SK-N-SH (cell line): Measurements from ENCODE around the gene PTPN4. TPM values are rescaled to one million over a fixed set of nuclear protein-coding genes. Genes with fewer than 3 reads are reported as not detected.

Experiments used
- CTCF ChIA-PET: fragments of 300-600, 350-600 bp; formaldehyde crosslinking; extraction: SDS; loops from one replicate; lab custom pipeline; 2021; lab: Yijun Ruan, JAX
- POLR2A ChIA-PET: fragments of 350-600 bp; sonication (Branson Sonifier 250); formaldehyde crosslinking; extraction: SDS; loops from one replicate; lab custom pipeline; 2020; ENCODE audit warnings: antibody characterized with exemption, inconsistent platforms; lab: Yijun Ruan, JAX
- DNase-seq: peaks from one replicate; pipeline ENCODE4 v3.0.0; 2012
- H2AFZ ChIP-seq: fragments of 200-600 bp; sonication (generic); 2 replicates; pipeline ENCODE4 v1.8.1; 2016; ENCODE audit warnings: antibody characterized with exemption, mild to moderate bottlenecking, low read depth
- H3F3A ChIP-seq: fragments of 200-600 bp; sonication (generic); replicated peaks from 2 replicates; pipeline ENCODE3; 2016; ENCODE audit warnings: antibody characterized with exemption, mild to moderate bottlenecking; ENCODE audit not compliant: insufficient read depth
- H3K27ac ChIP-seq, 2 experiments: fragments of 200-500 bp in 1 of 2; fragments of 200-600 bp in 1 of 2; sonication (Bioruptor generic) in 1 of 2; sonication (generic), shearing (Covaris generic) in 1 of 2; 2 replicates each; pipeline versions ENCODE4 v1.5.1 to v1.6.1; 2014 to 2016; ENCODE audit warnings: low read depth in 2 of 2, inconsistent platforms in 1 of 2, low read length in 1 of 2, mild to moderate bottlenecking in 1 of 2, mixed read lengths in 1 of 2
- H3K27me3 ChIP-seq: fragments of 200-600 bp; sonication (generic), shearing (Covaris generic); 2 replicates; pipeline ENCODE4 v1.6.1; 2016; ENCODE audit warnings: mixed run types; ENCODE audit not compliant: insufficient read depth
- H3K36me3 ChIP-seq, 2 experiments: fragments of 200-500 bp in 1 of 2; fragments of 200-600 bp in 1 of 2; sonication (Bioruptor generic) in 1 of 2; sonication (generic) in 1 of 2; replicated peaks in 1 of 2; 2 replicates each; pipeline versions ENCODE3 to v1.5.1; 2014 to 2016; ENCODE audit warnings: low read length in 1 of 2, mild to moderate bottlenecking in 1 of 2; ENCODE audit not compliant: insufficient read depth in 2 of 2, control insufficient read depth in 1 of 2
- H3K4me1 ChIP-seq, 2 experiments: fragments of 200-500 bp in 1 of 2; fragments of 200-600 bp in 1 of 2; sonication (Bioruptor generic) in 1 of 2; sonication (generic), shearing (Covaris generic) in 1 of 2; 2 replicates each; pipeline versions ENCODE4 v1.5.1 to v1.6.1; 2014 to 2016; ENCODE audit warnings: low read depth in 1 of 2, low read length in 1 of 2, mixed run types in 1 of 2; ENCODE audit not compliant: insufficient read depth in 2 of 2, control insufficient read depth in 1 of 2
- H3K4me2 ChIP-seq: fragments of 200-600 bp; sonication (generic), shearing (Covaris generic); 2 replicates; pipeline ENCODE4 v1.6.1; 2017; ENCODE audit warnings: mixed run types
- H3K4me3 ChIP-seq, 2 experiments: fragments of 200-500 bp in 1 of 2; fragments of 200-600 bp in 1 of 2; sonication (Bioruptor generic) in 1 of 2; sonication (generic), shearing (Covaris generic) in 1 of 2; 2 replicates each; pipeline versions ENCODE4 v1.5.1 to v1.8.1; 2014 to 2016; ENCODE audit warnings: low read depth in 2 of 2, inconsistent platforms in 1 of 2, low read length in 1 of 2, mild to moderate bottlenecking in 1 of 2, mixed read lengths in 1 of 2, moderate library complexity in 1 of 2
- H3K79me2 ChIP-seq: fragments of 200-600 bp; sonication (generic); 2 replicates; pipeline ENCODE4 v1.8.1; 2017; ENCODE audit warnings: mild to moderate bottlenecking; ENCODE audit not compliant: insufficient read depth
- H3K9ac ChIP-seq: fragments of 200-600 bp; sonication (generic); 2 replicates; pipeline ENCODE4 v1.6.1; 2017; ENCODE audit warnings: mixed run types
- H3K9me2 ChIP-seq: fragments of 200-600 bp; sonication (generic); 2 replicates; pipeline ENCODE4 v1.6.1; 2017; ENCODE audit warnings: mixed run types
- H3K9me3 ChIP-seq: fragments of 200-600 bp; sonication (generic); 2 replicates; pipeline ENCODE4 v1.6.1; 2017; ENCODE audit warnings: mixed run types, mild to moderate bottlenecking, moderate library complexity
- H4K20me1 ChIP-seq: fragments of 200-600 bp; sonication (generic); 2 replicates; pipeline ENCODE4 v1.6.1; 2017; ENCODE audit warnings: mild to moderate bottlenecking, mixed run types; ENCODE audit not compliant: insufficient read depth
- CHD2 ChIP-seq: fragments of 150-350 bp; IDR thresholded peaks from 2 replicates; pipeline ENCODE4 v1.6.1; 2018; ENCODE audit warnings: low read length; ENCODE audit not compliant: partially characterized antibody
- CTCF ChIP-seq: fragments of 200-600 bp; sonication (generic); IDR thresholded peaks from 2 replicates; pipeline ENCODE4 v1.6.1; 2017; ENCODE audit warnings: antibody characterized with exemption, mild to moderate bottlenecking, moderate library complexity
- EP300 ChIP-seq, 2 experiments: IDR thresholded peaks; 2 replicates each; pipeline versions ENCODE4 v1.4.0 to v1.6.1; 2012; ENCODE audit warnings: borderline replicate concordance in 1 of 2, low read depth in 1 of 2, low read length in 1 of 2
- FOXM1 ChIP-seq: IDR thresholded peaks from 2 replicates; pipeline ENCODE4 v1.4.0; 2012; ENCODE audit warnings: low read depth, mild to moderate bottlenecking
- JUND ChIP-seq: IDR thresholded peaks from 2 replicates; pipeline ENCODE4 v1.4.0; 2012
- MEF2A ChIP-seq: IDR thresholded peaks from 2 replicates; pipeline ENCODE4 v1.4.0; 2012; ENCODE audit warnings: low read depth, borderline replicate concordance
- NRF1 ChIP-seq: IDR thresholded peaks from 2 replicates; pipeline ENCODE4 v1.6.1; 2012; ENCODE audit warnings: low read depth, mild to moderate bottlenecking, low read length
- RAD21 ChIP-seq: IDR thresholded peaks from 2 replicates; pipeline ENCODE4 v1.6.1; 2012; ENCODE audit warnings: mild to moderate bottlenecking, low read length
- SMC3 ChIP-seq: IDR thresholded peaks from 2 replicates; pipeline ENCODE4 v1.6.1; 2012; ENCODE audit warnings: low read depth, low read length, improper control_type of control experiment
- YY1 ChIP-seq: IDR thresholded peaks from 2 replicates; pipeline ENCODE4 v1.4.0; 2012; ENCODE audit warnings: low read depth, mild to moderate bottlenecking
- WGBS: methylation state at CpG from one replicate; pipeline ENCODE4 v1.1.6; 2017; ENCODE audit warnings: low lambda C conversion rate; 5-methylcytosine and 5-hydroxymethylcytosine counted together
- polyA plus RNA-seq, 3 experiments: library from polyadenylated mRNA; depleted of rRNA; stranded (reverse); fragments of >200 nt; gene quantifications; 2 replicates each; pipeline ENCODE4 v1.2.3, GENCODE V29; 2012
- TF ChIP-seq, protein P1 (sequence below): IDR thresholded peaks from 2 replicates; pipeline ENCODE4; 2012
- TF ChIP-seq, protein P2 (sequence below): fragments of 150-350 bp; IDR thresholded peaks from 2 replicates; pipeline ENCODE4 v1.6.1; 2016; ENCODE audit warnings: mild to moderate bottlenecking, low read depth, low read length
- TF ChIP-seq, protein P3 (sequence below): fragments of 150-350 bp; IDR thresholded peaks from 2 replicates; pipeline ENCODE4 v1.6.1; 2017; ENCODE audit warnings: antibody characterized with exemption, low read length, low read depth, borderline replicate concordance

Gene PTPN4
- polyA plus RNA-seq, 1 of the 3 experiments (the other 2 are of a cell fraction): 6.2 TPM

- Histone ChIP-seq H3K4me3 (no peak overlapping the region), H3K27ac (no peak overlapping the region), H3F3A (peaks cover 3% of the 10 kb centered on the region), H3K27me3 (no peaks in the 10 kb centered on the region), H3K4me2 (no peak overlapping the region), H3K9me2 (no peaks in the 10 kb centered on the region), H3K9me3 (peaks cover 11% of the 10 kb centered on the region), H4K20me1 (no peaks in the 10 kb centered on the region; the same call in 1 of the 2 replicates), H3K9ac (no peak overlapping the region), H3K79me2 (peaks cover 44% of the 10 kb centered on the region), H2AFZ (no peak overlapping the region), H3K4me1 (no peaks in the 10 kb centered on the region; a peak in 1 of 4 replicates), H3K36me3 (peaks cover 0 to 18% of the 10 kb centered on the region in 2 experiments)
- DNase-seq: no peak
- 95% methylated on average over 8 of the region's 8 CpGs for WGBS
- TF ChIP-seq CHD2 (no peak), YY1 (no peak), CTCF (no peak), NRF1 (no peak), RAD21 (no peak), EP300 (IDR thresholded peaks at IDR 0.05; ENCODE audit: borderline replicate concordance in 1 of 2, low read depth in 1 of 2, low read length in 1 of 2) (no peak), FOXM1 (no peak), MEF2A (no peak)
- TF ChIP-seq, protein P1, sequence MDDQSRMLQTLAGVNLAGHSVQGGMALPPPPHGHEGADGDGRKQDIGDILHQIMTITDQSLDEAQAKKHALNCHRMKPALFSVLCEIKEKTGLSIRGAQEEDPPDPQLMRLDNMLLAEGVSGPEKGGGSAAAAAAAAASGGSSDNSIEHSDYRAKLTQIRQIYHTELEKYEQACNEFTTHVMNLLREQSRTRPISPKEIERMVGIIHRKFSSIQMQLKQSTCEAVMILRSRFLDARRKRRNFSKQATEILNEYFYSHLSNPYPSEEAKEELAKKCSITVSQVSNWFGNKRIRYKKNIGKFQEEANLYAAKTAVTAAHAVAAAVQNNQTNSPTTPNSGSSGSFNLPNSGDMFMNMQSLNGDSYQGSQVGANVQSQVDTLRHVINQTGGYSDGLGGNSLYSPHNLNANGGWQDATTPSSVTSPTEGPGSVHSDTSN: no peak
- TF ChIP-seq, protein P2, sequence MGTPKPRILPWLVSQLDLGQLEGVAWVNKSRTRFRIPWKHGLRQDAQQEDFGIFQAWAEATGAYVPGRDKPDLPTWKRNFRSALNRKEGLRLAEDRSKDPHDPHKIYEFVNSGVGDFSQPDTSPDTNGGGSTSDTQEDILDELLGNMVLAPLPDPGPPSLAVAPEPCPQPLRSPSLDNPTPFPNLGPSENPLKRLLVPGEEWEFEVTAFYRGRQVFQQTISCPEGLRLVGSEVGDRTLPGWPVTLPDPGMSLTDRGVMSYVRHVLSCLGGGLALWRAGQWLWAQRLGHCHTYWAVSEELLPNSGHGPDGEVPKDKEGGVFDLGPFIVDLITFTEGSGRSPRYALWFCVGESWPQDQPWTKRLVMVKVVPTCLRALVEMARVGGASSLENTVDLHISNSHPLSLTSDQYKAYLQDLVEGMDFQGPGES: no peak
- CTCF ChIA-PET: no interaction called here
- POLR2A ChIA-PET: no interaction called here
Observed at GRCh38 chr2:119792907-119793312, 33.2 kb downstream of the PTPN4 start.

- Histone ChIP-seq H3K9ac (no peak overlapping the region), H3K9me3 (peaks cover 9% of the 10 kb centered on the region), H2AFZ (no peak overlapping the region), H3K4me1 (no peaks in the 10 kb centered on the region; a peak in 1 of 4 replicates), H4K20me1 (no peaks in the 10 kb centered on the region; the same call in 1 of the 2 replicates), H3K27me3 (no peaks in the 10 kb centered on the region), H3F3A (peaks cover 3% of the 10 kb centered on the region), H3K9me2 (no peaks in the 10 kb centered on the region), H3K4me2 (no peak overlapping the region), H3K4me3 (no peak overlapping the region), H3K79me2 (peaks cover 51% of the 10 kb centered on the region), H3K27ac (no peak overlapping the region), H3K36me3 (peaks cover 0 to 18% of the 10 kb centered on the region in 2 experiments)
- DNase-seq: no peak
- ChIA-PET POLR2A (no interaction called here), CTCF (interaction anchor here (0.7 to 1.4 kb wide), 2 partner anchors 11 to 40 kb away, joined by 3 read pairs; no protein-coding TSS in a partner anchor)
- WGBS: 93% methylated on average over 3 of the region's 9 CpGs
- TF ChIP-seq RAD21 (no peak), CTCF (no peak), SMC3 (no peak), JUND (no peak)
- TF ChIP-seq, protein P3, sequence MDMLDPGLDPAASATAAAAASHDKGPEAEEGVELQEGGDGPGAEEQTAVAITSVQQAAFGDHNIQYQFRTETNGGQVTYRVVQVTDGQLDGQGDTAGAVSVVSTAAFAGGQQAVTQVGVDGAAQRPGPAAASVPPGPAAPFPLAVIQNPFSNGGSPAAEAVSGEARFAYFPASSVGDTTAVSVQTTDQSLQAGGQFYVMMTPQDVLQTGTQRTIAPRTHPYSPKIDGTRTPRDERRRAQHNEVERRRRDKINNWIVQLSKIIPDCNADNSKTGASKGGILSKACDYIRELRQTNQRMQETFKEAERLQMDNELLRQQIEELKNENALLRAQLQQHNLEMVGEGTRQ: no peak
Observed at GRCh38 chr2:119794237-119794636, 34.5 kb downstream of the PTPN4 start.
